Ishikawa (cell line): ENCODE results near the gene DCAF11.

ENCODE experiments used
- CEBPB ChIP-seq: IDR thresholded peaks from 2 replicates; pipeline ENCODE4 v1.6.1; 2012
- EGR1 ChIP-seq: IDR thresholded peaks from 2 replicates; pipeline ENCODE4 v1.6.1; 2012
- EP300 ChIP-seq: IDR thresholded peaks from 2 replicates; pipeline ENCODE4 v1.6.1; 2012; ENCODE audit warnings: borderline replicate concordance
- FOXM1 ChIP-seq: IDR thresholded peaks from 2 replicates; pipeline ENCODE4 v1.6.1; 2012; ENCODE audit warnings: low read depth, borderline replicate concordance
- RAD21 ChIP-seq: IDR thresholded peaks from 2 replicates; pipeline ENCODE4 v1.6.1; 2012; ENCODE audit warnings: low read depth
- TAF1 ChIP-seq: IDR thresholded peaks from 2 replicates; pipeline ENCODE4 v1.6.1; 2012; ENCODE audit warnings: low read depth, mild to moderate bottlenecking
- TCF12 ChIP-seq: IDR thresholded peaks from 2 replicates; pipeline ENCODE4 v1.6.1; 2012; ENCODE audit warnings: low read depth
- TEAD4 ChIP-seq: IDR thresholded peaks from 2 replicates; pipeline ENCODE4 v1.6.1; 2012
- YY1 ChIP-seq: IDR thresholded peaks from 2 replicates; pipeline ENCODE4 v1.6.1; 2012; ENCODE audit warnings: low read depth
- TF ChIP-seq, protein P1 (sequence below): IDR thresholded peaks from 2 replicates; pipeline ENCODE4 v1.6.1; 2012; ENCODE audit warnings: low read depth, mild to moderate bottlenecking
- TF ChIP-seq, protein P2 (sequence below): IDR thresholded peaks from 2 replicates; pipeline ENCODE4 v1.6.1; 2012
- TF ChIP-seq, protein P3 (sequence below): IDR thresholded peaks from 2 replicates; pipeline ENCODE4 v1.6.1; 2012

DNA sequence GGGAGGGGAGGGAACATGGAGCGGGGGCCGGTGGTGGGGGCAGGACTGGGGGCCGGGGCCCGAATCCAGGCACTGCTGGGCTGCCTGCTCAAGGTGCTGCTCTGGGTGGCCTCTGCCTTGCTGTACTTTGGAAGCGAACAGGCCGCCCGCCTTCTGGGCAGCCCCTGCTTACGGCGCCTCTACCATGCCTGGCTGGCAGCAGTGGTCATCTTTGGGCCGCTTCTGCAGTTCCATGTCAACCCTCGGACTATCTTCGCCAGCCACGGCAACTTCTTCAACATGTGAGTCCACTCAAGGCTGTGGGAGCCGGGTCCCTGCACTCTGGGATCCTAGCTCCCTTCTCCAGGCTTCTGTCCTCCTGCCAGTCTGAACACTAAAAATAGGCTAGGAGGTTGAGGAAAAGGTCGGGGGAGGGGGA, 17.0 kb downstream of the DCAF11 start:
- no peak for TF ChIP-seq RAD21
- TF ChIP-seq TAF1 = no peak
- no peak for TF ChIP-seq EP300
- TF ChIP-seq, protein P1, sequence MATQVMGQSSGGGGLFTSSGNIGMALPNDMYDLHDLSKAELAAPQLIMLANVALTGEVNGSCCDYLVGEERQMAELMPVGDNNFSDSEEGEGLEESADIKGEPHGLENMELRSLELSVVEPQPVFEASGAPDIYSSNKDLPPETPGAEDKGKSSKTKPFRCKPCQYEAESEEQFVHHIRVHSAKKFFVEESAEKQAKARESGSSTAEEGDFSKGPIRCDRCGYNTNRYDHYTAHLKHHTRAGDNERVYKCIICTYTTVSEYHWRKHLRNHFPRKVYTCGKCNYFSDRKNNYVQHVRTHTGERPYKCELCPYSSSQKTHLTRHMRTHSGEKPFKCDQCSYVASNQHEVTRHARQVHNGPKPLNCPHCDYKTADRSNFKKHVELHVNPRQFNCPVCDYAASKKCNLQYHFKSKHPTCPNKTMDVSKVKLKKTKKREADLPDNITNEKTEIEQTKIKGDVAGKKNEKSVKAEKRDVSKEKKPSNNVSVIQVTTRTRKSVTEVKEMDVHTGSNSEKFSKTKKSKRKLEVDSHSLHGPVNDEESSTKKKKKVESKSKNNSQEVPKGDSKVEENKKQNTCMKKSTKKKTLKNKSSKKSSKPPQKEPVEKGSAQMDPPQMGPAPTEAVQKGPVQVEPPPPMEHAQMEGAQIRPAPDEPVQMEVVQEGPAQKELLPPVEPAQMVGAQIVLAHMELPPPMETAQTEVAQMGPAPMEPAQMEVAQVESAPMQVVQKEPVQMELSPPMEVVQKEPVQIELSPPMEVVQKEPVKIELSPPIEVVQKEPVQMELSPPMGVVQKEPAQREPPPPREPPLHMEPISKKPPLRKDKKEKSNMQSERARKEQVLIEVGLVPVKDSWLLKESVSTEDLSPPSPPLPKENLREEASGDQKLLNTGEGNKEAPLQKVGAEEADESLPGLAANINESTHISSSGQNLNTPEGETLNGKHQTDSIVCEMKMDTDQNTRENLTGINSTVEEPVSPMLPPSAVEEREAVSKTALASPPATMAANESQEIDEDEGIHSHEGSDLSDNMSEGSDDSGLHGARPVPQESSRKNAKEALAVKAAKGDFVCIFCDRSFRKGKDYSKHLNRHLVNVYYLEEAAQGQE = no peak
- TF ChIP-seq CEBPB = no peak
- no peak for TF ChIP-seq FOXM1
- no peak for TF ChIP-seq TCF12
- TF ChIP-seq, protein P2, sequence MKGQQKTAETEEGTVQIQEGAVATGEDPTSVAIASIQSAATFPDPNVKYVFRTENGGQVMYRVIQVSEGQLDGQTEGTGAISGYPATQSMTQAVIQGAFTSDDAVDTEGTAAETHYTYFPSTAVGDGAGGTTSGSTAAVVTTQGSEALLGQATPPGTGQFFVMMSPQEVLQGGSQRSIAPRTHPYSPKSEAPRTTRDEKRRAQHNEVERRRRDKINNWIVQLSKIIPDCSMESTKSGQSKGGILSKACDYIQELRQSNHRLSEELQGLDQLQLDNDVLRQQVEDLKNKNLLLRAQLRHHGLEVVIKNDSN = no peak
- TF ChIP-seq, protein P3, sequence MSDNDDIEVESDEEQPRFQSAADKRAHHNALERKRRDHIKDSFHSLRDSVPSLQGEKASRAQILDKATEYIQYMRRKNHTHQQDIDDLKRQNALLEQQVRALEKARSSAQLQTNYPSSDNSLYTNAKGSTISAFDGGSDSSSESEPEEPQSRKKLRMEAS = no peak
- TF ChIP-seq EGR1 = no peak
- TF ChIP-seq TEAD4 = no peak
- TF ChIP-seq YY1 = no peak
